ENCODE data around the gene PIGU. TPM values are rescaled to one million over a fixed set of nuclear protein-coding genes. Genes with fewer than 3 reads are reported as not detected.
A peak's percentile ranks its signal among the peaks of the same experiment; 100 is the strongest.

The PIGU gene
- total RNA-seq, 2 experiments from 2014 or later = 17.0 to 19.1 TPM

DNA sequence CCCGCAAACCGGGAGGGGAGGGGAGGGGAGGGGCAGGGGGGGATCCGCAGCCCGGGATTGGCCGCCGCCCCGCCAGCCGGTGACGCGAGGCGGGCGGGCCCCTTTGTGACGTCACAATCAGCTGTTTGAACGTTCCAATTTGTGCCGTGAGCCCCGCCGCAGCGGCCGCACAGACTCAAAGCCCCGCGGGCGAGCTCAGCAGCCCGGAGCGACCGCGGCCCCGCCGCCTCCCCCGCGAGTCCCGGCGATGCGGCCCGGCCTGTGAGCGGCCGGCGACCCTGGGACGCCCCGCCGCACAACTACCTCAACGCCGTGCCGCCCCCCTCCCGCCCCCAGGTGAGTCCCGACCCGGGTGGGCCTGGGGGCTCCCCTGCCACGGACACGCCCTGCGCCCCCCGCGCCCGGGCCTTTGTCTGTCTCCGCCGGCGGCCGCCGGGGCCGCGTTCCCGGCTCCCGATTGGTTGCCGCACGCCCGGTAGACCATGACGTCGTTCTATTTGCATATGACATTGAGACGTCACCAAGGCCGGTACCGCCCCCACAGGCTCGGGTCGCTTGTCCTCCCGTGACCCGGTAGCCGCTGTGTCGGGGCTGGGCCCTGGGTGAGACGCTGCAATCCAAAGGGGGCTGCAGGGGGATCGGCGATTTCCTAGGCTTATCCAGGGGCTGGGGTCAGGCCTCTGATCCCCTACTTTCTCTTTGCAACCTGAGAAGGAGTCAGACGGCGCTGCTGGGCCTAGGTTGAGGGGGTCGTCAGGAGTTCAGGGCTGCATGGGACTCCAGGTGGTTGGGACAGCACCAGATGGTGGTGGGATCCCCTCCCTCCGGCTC is 27.5 kb upstream of the PIGU start, which contains the start of gene TP53INP2:
Gene TP53INP2 (plus strand): TSS at position 168 of the 831 bp plus-strand sequence. CDS start 4,396 bp downstream, outside the sequence.
- Mint-ChIP-seq H3K27me3 (peaks cover 15% of the 10 kb centered on the region), H3K4me3 (peak within 1 kb of the TSS; percentile 89), H3K4me1 (peaks cover 18% of the 10 kb centered on the region), H3K27ac (peak within 1 kb of the TSS; percentile 90), H3K36me3 (no peaks in the 10 kb centered on the region), H3K9me3 (no peaks in the 10 kb centered on the region)
- DNase-seq (peak; percentile 85), ATAC-seq (ENCODE audit: low read depth) (peak; percentile 41)
- POLR2A ChIA-PET = interaction anchor here (0.5 to 1.8 kb wide), 4 partner anchors 28 to 1921 kb away, joined by 3 to 4 read pairs (median 4); partner anchors contain the start of genes DYNLRB1 and PIGU

DNA sequence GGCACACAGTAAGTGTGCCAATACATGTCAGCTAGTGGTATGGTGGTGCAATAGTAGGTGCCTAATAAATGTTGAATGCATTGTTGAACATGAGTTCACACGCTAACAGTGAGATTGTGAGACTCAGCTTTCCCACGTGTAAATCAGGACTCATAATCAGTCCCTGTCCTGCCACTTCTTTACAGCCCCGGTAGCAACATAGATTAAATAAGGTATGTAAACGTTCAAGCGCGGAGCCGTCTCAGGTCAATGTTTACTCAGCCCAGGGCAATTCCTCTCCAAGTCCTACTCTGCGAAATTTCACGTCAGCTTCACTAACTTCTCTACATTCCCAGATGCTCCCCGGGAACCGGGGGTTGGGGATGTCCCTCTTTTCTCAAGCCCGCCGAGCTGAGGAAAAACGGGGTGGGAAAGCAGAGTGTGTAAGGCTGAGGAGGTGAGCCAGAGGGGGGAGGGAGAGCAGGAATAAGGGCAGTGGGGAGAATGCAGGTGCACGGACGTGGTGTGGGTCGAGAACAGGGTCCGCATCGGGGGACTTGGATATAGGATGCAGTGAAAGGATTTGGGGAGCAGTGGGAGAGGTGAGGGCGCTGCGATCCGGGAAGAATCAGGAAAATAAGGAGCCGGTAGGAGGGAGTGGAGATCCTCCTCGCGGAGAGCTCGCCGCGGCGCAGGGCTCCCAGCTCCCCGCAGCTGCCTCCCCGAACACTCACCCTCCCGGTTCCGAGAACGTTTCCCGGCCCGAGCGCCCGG is 26.7 kb upstream of the PIGU start:
- peak overlapping the region; percentile 88 for H3K4me3 Mint-ChIP-seq
- POLR2A ChIA-PET = interaction anchor here (0.5 to 1.8 kb wide), 8 partner anchors 27 to 1922 kb away, joined by 3 to 4 read pairs (median 3); partner anchors contain the start of genes DYNLRB1 and PIGU
- no peak for ATAC-seq (ENCODE audit: low read depth)
- peak; percentile 48 for DNase-seq
- peak overlapping the region; percentile 90 for H3K27ac Mint-ChIP-seq
- no peaks in the 10 kb centered on the region for H3K9me3 Mint-ChIP-seq
- peaks cover 15% of the 10 kb centered on the region for H3K27me3 Mint-ChIP-seq
- H3K4me1 Mint-ChIP-seq = peaks cover 17% of the 10 kb centered on the region
- H3K36me3 Mint-ChIP-seq = no peaks in the 10 kb centered on the region

DNA sequence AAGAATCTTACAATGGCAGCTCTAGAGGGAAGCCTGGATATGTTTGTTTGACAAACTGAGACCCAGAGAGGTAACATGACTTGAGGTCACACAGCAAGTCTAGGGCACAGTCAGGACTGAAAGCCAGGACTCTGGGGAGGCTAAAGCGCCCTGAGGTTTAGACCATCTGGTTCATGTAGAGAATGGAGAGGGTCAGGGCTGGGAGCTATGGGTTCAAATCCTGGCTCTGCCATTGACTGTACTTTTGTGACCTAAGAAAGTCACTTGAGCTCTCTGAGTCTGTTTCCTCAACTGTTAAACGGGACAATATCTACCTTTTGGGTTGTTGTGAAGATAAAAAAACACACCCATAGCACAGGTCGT is 26.1 kb upstream of the PIGU start:
- no peaks in the 10 kb centered on the region for H3K36me3 Mint-ChIP-seq
- H3K9me3 Mint-ChIP-seq = no peaks in the 10 kb centered on the region
- no peak for DNase-seq
- H3K27me3 Mint-ChIP-seq = peaks cover 15% of the 10 kb centered on the region
- peak overlapping the region; percentile 88 for H3K4me3 Mint-ChIP-seq
- peak overlapping the region; percentile 90 for H3K27ac Mint-ChIP-seq
- peaks cover 16% of the 10 kb centered on the region for H3K4me1 Mint-ChIP-seq
- ATAC-seq (ENCODE audit: low read depth) = no peak
- POLR2A ChIA-PET = interaction anchor here (0.5 to 1.3 kb wide), 7 partner anchors 26 to 391 kb away, joined by 3 to 4 read pairs (median 3); partner anchors contain the start of genes DYNLRB1 and PIGU

DNA sequence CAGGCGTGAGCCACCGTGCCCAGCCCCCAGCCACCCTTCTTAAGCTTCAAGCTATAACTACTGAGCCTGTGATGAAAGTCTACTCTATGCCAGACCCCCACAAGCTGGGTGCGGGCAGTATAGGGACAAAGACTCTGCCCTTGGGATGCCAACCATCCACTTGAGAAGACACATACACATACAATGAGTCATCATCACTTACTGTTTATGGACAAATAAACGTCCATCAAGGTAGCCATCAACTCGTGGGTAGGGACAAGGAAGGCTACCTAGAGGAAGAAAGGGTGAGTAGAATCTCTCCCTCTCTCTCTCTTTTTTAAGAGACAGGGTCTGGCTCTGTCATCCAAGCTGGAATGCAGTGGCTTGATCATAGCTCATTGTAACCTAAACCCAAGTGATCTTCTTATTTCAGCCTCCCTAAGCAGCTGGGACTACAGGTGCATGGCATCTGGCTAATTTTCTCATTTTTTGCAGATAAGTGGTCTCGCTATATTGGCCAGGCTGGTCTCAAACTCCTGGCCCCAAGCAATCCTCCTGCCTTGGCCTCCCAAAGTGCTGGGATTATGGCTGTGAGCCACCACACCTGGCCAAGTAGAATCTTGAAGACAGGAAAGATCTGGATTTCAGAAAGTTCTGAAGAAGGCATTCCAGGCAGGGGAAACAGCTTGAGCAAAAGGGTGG is 24.7 kb upstream of the PIGU start:
- POLR2A ChIA-PET = no interaction called here
- no peaks in the 10 kb centered on the region for H3K9me3 Mint-ChIP-seq
- peaks cover 14% of the 10 kb centered on the region for H3K4me1 Mint-ChIP-seq
- H3K36me3 Mint-ChIP-seq = no peaks in the 10 kb centered on the region
- no peak for DNase-seq
- no peak overlapping the region for H3K27ac Mint-ChIP-seq
- H3K4me3 Mint-ChIP-seq = no peak overlapping the region
- H3K27me3 Mint-ChIP-seq = peaks cover 19% of the 10 kb centered on the region
- no peak for ATAC-seq (ENCODE audit: low read depth)

DNA sequence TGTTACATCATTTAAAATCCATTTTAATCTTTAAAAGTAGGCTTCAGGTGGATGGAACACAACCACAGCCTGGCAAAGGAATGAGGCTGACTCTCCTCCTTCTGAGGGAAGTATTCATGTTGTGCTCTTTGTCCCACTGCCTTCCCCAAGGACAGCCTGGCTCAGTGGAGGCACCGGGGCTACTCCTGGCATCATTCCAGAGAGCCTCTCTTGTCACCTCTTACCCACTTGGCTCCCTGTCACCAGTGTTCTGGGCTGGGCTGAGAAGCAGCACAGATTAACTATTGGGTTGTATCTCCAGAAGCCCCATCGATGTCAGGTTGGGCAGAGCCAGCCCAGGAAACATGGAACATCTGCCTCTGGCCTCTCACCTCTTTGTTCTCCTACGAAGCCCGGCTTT is 16.5 kb upstream of the PIGU start:
- POLR2A ChIA-PET = interaction anchor here (0.7 kb wide), 1 partner anchor 816 kb away, joined by 3 read pairs; no protein-coding TSS in a partner anchor

DNA sequence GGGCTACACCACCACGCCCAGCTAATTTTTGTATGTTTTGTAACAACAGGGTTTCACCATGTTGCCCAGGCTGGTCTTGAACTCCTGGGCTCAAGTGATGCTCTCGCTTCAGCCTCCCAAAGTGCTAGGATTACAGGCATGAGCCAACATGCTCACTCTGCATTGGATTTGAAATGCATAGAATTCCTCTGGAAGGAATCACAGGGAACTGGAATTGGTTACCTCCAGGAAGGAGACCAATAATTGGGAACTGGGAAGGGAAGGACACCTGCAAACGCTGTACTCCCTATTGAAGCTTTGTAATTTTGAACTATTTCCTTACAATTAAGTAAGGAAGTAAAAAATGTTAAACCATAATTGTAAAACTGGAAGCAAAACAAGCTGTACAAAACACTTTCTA is 14.9 kb upstream of the PIGU start:
- DNase-seq (no peak), ATAC-seq (ENCODE audit: low read depth) (no peak)
- Mint-ChIP-seq H3K36me3 (no peaks in the 10 kb centered on the region), H3K27me3 (peaks cover 12% of the 10 kb centered on the region), H3K9me3 (no peaks in the 10 kb centered on the region), H3K27ac (no peak overlapping the region), H3K4me1 (no peaks in the 10 kb centered on the region), H3K4me3 (no peak overlapping the region)
- POLR2A ChIA-PET = no interaction called here

More for the DNA sequence above, 16.5 kb upstream of the PIGU start:
- no peak for ATAC-seq (ENCODE audit: low read depth)
- Mint-ChIP-seq H3K27ac (no peak overlapping the region), H3K27me3 (peaks cover 16% of the 10 kb centered on the region), H3K4me3 (no peak overlapping the region), H3K4me1 (no peaks in the 10 kb centered on the region), H3K9me3 (no peaks in the 10 kb centered on the region), H3K36me3 (no peaks in the 10 kb centered on the region)
- no peak for DNase-seq

DNA sequence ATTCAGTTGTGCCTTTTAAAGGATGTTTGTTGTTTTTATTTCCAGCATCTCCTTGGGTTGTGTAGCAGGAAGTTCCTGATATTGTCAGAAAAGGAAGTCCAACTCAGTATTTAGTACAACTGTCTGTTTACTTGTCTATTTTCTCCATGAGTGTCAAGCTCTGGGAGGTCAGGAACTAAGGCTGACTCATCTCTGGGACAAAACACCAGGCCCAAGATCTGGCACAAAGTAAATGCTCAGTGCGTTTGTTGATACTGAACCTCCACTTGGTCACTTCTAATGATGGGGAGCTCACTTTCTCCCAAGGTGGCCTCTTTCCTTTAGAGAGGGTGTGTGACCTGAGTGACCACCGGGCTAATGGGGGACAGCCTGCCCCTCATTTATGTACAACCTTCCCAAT is 12.6 kb upstream of the PIGU start:
- no peak for ATAC-seq (ENCODE audit: low read depth)
- DNase-seq = no peak
- Mint-ChIP-seq H3K9me3 (no peaks in the 10 kb centered on the region), H3K27me3 (peaks cover 10% of the 10 kb centered on the region), H3K4me3 (no peak overlapping the region), H3K27ac (no peak overlapping the region), H3K4me1 (no peaks in the 10 kb centered on the region), H3K36me3 (no peaks in the 10 kb centered on the region)
- POLR2A ChIA-PET = interaction anchor here (0.6 kb wide), 2 partner anchors 25 to 93 kb away, joined by 3 read pairs; no protein-coding TSS in a partner anchor

DNA sequence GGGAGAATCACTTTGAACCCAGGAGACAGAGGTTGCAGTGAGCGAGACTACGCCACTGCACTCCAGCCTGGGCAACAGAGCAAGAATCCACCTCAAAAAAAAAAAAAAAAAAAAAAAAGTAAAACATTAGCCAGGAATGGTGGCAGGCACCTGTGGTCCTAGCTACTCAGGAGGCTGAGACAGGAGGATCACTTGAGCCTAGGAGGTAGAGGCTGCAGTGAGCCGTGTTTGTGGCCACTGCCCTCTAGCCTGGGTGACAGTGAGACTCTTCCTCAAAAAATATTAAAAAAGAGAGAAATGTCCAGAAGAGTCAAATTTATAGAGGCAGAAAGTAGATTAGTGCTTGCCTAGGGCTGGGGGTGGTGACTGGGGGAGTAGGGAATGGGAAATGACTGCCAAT is 6.8 kb upstream of the PIGU start:
- Mint-ChIP-seq H3K36me3 (no peaks in the 10 kb centered on the region), H3K4me1 (peaks cover 3% of the 10 kb centered on the region), H3K27me3 (peaks cover 2% of the 10 kb centered on the region), H3K4me3 (no peak overlapping the region), H3K9me3 (no peaks in the 10 kb centered on the region), H3K27ac (no peak overlapping the region)
- DNase-seq (no peak), ATAC-seq (ENCODE audit: low read depth) (no peak)
- POLR2A ChIA-PET = no interaction called here

DNA sequence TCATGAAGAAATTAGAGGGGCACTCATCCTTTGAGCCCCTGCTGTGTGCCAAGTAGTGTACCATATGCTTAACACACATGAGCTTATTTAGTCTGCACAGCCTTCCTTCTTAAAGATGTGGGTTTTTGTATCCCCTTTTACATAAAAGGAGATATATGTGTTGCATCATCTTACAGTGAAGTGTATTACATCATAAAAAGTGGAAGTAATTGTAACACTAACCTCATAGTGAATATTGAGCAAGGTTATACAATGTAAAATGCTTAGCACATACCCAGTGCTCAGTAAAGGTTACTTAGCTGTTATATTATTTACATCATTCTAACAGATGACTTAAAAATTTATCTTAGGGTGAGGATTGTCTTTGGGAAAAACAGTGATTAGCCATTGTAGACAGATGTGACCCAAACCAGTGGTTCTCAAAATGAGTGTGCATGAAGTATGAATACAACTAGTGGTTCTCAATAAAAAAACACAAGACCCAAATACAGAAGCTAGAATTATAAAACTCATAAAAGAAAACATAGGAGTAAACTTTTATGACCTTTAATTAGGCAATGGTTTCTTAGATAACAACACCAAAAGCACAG is 3.8 kb upstream of the PIGU start:
- H3K9me3 Mint-ChIP-seq = no peaks in the 10 kb centered on the region
- H3K27ac Mint-ChIP-seq = peak overlapping the region; percentile 12
- H3K4me1 Mint-ChIP-seq = peaks cover 11% of the 10 kb centered on the region
- H3K4me3 Mint-ChIP-seq = no peak overlapping the region
- H3K27me3 Mint-ChIP-seq = peaks cover 2% of the 10 kb centered on the region
- DNase-seq = no peak
- POLR2A ChIA-PET = interaction anchor here (0.7 kb wide), 1 partner anchor 662 kb away, joined by 3 read pairs; no protein-coding TSS in a partner anchor
- ATAC-seq (ENCODE audit: low read depth) = no peak
- H3K36me3 Mint-ChIP-seq = no peaks in the 10 kb centered on the region

GRCh38 chr20:34675993-34676641 is 775 bp downstream of the PIGU start:
- no peak for DNase-seq
- H3K4me1 Mint-ChIP-seq = peaks cover 19% of the 10 kb centered on the region

GRCh38 chr20:34675561-34675960 is 1.3 kb downstream of the PIGU start:
- H3K4me3 Mint-ChIP-seq = no peak overlapping the region
- no peak for ATAC-seq (ENCODE audit: low read depth)
- POLR2A ChIA-PET = no interaction called here
- DNase-seq = no peak
- no peaks in the 10 kb centered on the region for H3K27me3 Mint-ChIP-seq
- no peaks in the 10 kb centered on the region for H3K9me3 Mint-ChIP-seq
- H3K4me1 Mint-ChIP-seq = peaks cover 19% of the 10 kb centered on the region
- H3K36me3 Mint-ChIP-seq = no peaks in the 10 kb centered on the region
- H3K27ac Mint-ChIP-seq = no peak overlapping the region

More at GRCh38 chr20:34675993-34676641, 775 bp downstream of the PIGU start:
- POLR2A ChIA-PET = interaction anchor here (0.6 to 1.5 kb wide), 3 partner anchors 28 to 160 kb away, joined by 3 to 5 read pairs (median 4); partner anchors contain the start of genes DYNLRB1 and TP53INP2
- H3K9me3 Mint-ChIP-seq = no peaks in the 10 kb centered on the region
- no peak for ATAC-seq (ENCODE audit: low read depth)
- H3K4me3 Mint-ChIP-seq = peak overlapping the region; percentile 98
- H3K27me3 Mint-ChIP-seq = no peaks in the 10 kb centered on the region
- H3K27ac Mint-ChIP-seq = peak overlapping the region; percentile 94
- no peaks in the 10 kb centered on the region for H3K36me3 Mint-ChIP-seq

DNA sequence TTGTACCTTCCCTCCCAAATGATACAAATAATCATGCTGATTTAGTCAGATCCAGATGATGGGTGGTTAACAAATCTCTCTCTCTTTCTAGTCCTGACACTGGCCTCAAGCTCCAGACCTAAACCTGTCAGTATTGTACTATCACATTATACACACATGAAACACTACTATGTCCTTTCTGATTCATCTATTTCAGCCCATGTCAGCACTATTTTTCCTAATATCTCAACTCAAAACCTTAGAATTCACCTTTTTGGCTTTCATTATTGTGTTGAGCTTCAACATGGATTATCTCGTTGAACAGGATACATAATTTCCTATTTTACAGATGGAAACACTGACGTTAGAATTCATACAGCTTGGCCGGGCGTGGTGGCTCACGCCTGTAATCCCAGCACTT is 3.5 kb downstream of the PIGU start:
- Mint-ChIP-seq H3K4me1 (peaks cover 16% of the 10 kb centered on the region), H3K27me3 (no peaks in the 10 kb centered on the region), H3K27ac (no peak overlapping the region), H3K36me3 (no peaks in the 10 kb centered on the region), H3K9me3 (no peaks in the 10 kb centered on the region), H3K4me3 (no peak overlapping the region)
- ATAC-seq (ENCODE audit: low read depth) = no peak
- no peak for DNase-seq
- POLR2A ChIA-PET = no interaction called here
